ENCODE data around the gene CD7. TPM values are rescaled to one million over a fixed set of nuclear protein-coding genes. Genes with fewer than 3 reads are reported as not detected.

CD7 gene
- total and polyA plus RNA-seq, 8 donors = 0.28 to 1.3 (median 0.98) TPM

DNA sequence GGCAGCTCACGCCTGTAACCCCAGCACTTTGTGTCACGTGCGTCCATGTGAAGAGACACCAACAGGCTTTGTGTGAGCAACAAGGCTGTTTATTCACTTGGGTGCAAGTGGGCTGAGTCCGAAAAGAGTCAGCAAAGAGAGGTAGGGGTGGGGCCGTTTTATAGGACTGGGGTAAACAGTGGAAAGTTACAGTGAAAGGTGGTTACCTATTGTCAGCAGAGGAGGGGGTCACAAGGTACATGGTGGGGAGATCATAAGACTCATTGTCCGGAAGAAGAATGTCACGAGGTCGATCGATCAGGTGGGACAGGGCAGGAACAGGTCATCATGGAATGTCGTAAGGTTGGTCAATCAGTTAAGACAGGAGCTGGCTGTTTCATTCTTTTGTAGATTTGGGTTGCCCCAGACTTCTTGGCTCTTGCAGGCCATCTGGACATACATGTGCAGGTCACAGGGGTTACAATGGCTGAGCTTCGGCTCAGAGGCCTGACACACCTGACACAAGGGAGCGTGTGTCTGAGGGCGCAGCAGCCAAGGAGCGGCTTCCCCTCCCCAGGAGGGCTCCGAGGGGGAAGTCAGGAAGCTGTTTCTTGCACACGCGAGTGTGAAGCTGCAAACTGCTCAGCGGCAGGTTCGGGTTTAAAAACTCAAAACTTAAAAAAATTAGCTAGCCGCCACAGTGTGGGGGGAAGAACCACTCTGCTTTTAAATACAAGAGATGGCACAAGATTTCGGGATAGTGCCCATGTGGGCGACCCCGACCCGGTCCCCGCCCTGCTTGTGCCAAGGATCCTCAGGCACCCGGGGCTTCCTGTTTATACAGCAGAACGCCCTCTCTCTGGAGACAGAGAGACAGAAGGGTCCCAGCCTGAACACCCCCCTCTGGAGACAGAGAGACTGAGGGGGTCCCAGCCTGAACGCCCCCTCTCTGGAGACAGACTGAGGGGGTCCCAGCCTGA, 29.2 kb upstream of the CD7 start:
- no peaks in the 10 kb centered on the region for H3K27me3 ChIP-seq
- ATAC-seq (no peak), DNase-seq (no peak), FAIRE-seq (no peak)
- no peaks in the 10 kb centered on the region for H3K9me3 ChIP-seq
- intact Hi-C loops (cut with DNase I) = no loop called here
- no peaks in the 10 kb centered on the region for H3K36me3 ChIP-seq
- no peak overlapping the region for H3K27ac ChIP-seq
- no peak for TF ChIP-seq CTCF (IDR thresholded peaks at IDR 0.05)
- WGBS, 2 donors = 67 to 75% methylated on average over 28 of the region's 28 CpGs
- H3K4me3 ChIP-seq = no peak overlapping the region
- H3K4me1 ChIP-seq = no peaks in the 10 kb centered on the region

- H3K27me3 ChIP-seq = no peaks in the 10 kb centered on the region
- H3K4me1 ChIP-seq = no peaks in the 10 kb centered on the region
- intact Hi-C loops (cut with DNase I) = no loop called here
- 85% methylated on average over 42 of the region's 42 CpGs for WGBS, 2 donors
- no peaks in the 10 kb centered on the region for H3K36me3 ChIP-seq
- peak in 1 of 6 donors; percentile 55 for DNase-seq
- no peaks in the 10 kb centered on the region for H3K9me3 ChIP-seq
- no peak for FAIRE-seq
- no peak for ATAC-seq
- H3K4me3 ChIP-seq = no peak overlapping the region
- TF ChIP-seq CTCF (IDR thresholded peaks at IDR 0.05) = no peak
- no peak overlapping the region for H3K27ac ChIP-seq
Measured at GRCh38 chr17:82345151-82345976, 28.0 kb upstream of the CD7 start.

GRCh38 chr17:82344175-82344907, 26.9 kb upstream of the CD7 start:
- ATAC-seq (no peak), DNase-seq (no peak), FAIRE-seq (no peak)
- H3K4me1 ChIP-seq = no peaks in the 10 kb centered on the region
- no peak for TF ChIP-seq CTCF (IDR thresholded peaks at IDR 0.05)
- H3K27ac ChIP-seq = no peak overlapping the region
- H3K36me3 ChIP-seq = no peaks in the 10 kb centered on the region
- intact Hi-C loops (cut with DNase I) = no loop called here
- no peak overlapping the region for H3K4me3 ChIP-seq
- no peaks in the 10 kb centered on the region for H3K9me3 ChIP-seq
- 78 to 81% methylated on average over 24 of the region's 24 CpGs for whole genome bisulfite sequencing, 2 donors
- no peaks in the 10 kb centered on the region for H3K27me3 ChIP-seq

DNA sequence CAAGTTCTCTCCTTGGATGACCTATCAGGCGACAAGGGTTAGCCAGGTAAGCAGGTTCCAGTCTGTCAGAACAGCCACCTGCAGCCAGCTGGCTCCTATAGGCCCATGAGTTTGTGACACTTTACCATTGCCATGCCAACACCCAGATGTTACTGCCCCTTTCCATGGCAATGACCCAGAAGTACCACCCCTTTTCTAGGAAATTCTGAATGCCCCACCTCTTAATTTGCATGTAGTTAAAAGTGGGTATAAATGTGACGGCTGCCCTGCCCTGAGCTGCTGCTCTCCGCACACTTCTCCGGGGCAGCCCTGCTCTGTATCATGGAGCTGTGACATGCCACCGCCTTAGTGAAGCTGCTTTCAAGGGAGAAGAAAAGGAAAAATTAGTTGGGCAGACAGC, 26.2 kb upstream of the CD7 start:
- Histone ChIP-seq H3K4me1 (no peaks in the 10 kb centered on the region), H3K27ac (no peak overlapping the region), H3K9me3 (no peaks in the 10 kb centered on the region), H3K4me3 (no peak overlapping the region), H3K36me3 (no peaks in the 10 kb centered on the region), H3K27me3 (no peaks in the 10 kb centered on the region)
- 90 to 96% methylated on average over 5 of the region's 5 CpGs for WGBS, 2 donors
- no peak for DNase-seq
- intact Hi-C loops (cut with DNase I) = no loop called here
- TF ChIP-seq CTCF (IDR thresholded peaks at IDR 0.05) = no peak
- no peak for ATAC-seq
- no peak for FAIRE-seq

Measured in pancreas (tissue), 10 donors.